PC-3 (cell line): ENCODE data around the gene CMPK1.
A peak's percentile ranks its signal among the peaks of the same experiment; 100 is the strongest.

ENCODE experiments used
- EZH2 ChIP-seq: fragments of 300-600 bp; sonication (generic); IDR thresholded peaks from one replicate; pipeline ENCODE4 v1.6.1; 2017; ENCODE audit warnings: antibody characterized with exemption, mild to moderate bottlenecking, low read length; ENCODE audit not compliant: unreplicated experiment
- TF ChIP-seq, protein P1 (sequence below): fragments of 300-600 bp; sonication (generic); conservative IDR thresholded peaks from 2 replicates; pipeline ENCODE4 v1.5.1; 2017; ENCODE audit warnings: antibody characterized with exemption, low read depth, mild to moderate bottlenecking, low read length

- TF ChIP-seq, protein P1, sequence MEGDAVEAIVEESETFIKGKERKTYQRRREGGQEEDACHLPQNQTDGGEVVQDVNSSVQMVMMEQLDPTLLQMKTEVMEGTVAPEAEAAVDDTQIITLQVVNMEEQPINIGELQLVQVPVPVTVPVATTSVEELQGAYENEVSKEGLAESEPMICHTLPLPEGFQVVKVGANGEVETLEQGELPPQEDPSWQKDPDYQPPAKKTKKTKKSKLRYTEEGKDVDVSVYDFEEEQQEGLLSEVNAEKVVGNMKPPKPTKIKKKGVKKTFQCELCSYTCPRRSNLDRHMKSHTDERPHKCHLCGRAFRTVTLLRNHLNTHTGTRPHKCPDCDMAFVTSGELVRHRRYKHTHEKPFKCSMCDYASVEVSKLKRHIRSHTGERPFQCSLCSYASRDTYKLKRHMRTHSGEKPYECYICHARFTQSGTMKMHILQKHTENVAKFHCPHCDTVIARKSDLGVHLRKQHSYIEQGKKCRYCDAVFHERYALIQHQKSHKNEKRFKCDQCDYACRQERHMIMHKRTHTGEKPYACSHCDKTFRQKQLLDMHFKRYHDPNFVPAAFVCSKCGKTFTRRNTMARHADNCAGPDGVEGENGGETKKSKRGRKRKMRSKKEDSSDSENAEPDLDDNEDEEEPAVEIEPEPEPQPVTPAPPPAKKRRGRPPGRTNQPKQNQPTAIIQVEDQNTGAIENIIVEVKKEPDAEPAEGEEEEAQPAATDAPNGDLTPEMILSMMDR = peak; percentile 96
- no peak for TF ChIP-seq EZH2
Measured at GRCh38 chr1:47424336-47424982, 90.9 kb downstream of the CMPK1 start.
